ENCODE results near the gene FCHSD2.

DNA sequence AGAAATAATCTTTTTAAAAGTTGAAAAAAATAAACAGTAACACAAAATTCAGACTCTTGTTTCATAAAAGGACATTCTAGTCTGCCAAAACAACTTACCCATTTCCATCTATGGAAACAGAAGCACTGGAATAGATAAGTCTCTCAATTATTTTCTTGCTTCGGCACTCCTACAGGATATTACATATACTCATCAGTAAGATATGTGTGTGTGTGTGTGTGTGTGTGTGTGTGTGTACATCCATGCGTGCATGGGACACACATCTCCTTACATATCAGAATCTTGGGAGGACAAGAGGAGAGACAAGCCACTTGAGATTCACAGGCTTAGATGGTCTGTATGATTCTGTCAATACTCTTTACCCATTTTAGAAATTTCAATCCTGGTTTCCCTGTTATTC lies 183.3 kb downstream of the FCHSD2 start:
- TF ChIP-seq, protein P1, sequence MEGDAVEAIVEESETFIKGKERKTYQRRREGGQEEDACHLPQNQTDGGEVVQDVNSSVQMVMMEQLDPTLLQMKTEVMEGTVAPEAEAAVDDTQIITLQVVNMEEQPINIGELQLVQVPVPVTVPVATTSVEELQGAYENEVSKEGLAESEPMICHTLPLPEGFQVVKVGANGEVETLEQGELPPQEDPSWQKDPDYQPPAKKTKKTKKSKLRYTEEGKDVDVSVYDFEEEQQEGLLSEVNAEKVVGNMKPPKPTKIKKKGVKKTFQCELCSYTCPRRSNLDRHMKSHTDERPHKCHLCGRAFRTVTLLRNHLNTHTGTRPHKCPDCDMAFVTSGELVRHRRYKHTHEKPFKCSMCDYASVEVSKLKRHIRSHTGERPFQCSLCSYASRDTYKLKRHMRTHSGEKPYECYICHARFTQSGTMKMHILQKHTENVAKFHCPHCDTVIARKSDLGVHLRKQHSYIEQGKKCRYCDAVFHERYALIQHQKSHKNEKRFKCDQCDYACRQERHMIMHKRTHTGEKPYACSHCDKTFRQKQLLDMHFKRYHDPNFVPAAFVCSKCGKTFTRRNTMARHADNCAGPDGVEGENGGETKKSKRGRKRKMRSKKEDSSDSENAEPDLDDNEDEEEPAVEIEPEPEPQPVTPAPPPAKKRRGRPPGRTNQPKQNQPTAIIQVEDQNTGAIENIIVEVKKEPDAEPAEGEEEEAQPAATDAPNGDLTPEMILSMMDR (IDR thresholded peaks at IDR 0.05) = no peak
- TF ChIP-seq EZH2 (IDR thresholded peaks at IDR 0.05) = no peak
